ENCODE results near the gene FAM163B.

Gene FAM163B

DNA sequence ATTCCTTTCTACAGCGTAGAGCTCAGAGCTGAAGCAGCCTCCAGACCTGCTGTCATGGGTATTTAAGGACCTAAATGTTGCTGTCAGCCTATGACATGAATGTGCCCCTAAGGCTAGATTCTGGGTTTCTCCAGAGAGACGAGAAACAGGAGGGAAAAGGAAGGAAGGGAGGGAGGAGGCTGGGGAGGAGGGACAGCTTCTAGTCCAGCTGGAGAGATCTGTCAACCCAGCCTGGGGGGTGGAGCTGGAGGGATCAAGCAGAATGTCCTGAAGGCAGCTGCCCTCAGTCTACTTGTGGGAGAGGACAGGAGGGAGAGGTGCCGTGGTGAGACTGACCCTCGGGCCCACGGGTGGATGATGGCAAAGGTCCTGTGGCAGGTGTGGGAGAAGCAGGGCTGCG lies 25.9 kb upstream of the FAM163B start:
- no peak for TF ChIP-seq GATA3 (IDR thresholded peaks at IDR 0.05; ENCODE audit: low read depth, low read length)
- TF ChIP-seq GATA2 (IDR thresholded peaks at IDR 0.05; ENCODE audit: low read depth, low read length): no peak

DNA sequence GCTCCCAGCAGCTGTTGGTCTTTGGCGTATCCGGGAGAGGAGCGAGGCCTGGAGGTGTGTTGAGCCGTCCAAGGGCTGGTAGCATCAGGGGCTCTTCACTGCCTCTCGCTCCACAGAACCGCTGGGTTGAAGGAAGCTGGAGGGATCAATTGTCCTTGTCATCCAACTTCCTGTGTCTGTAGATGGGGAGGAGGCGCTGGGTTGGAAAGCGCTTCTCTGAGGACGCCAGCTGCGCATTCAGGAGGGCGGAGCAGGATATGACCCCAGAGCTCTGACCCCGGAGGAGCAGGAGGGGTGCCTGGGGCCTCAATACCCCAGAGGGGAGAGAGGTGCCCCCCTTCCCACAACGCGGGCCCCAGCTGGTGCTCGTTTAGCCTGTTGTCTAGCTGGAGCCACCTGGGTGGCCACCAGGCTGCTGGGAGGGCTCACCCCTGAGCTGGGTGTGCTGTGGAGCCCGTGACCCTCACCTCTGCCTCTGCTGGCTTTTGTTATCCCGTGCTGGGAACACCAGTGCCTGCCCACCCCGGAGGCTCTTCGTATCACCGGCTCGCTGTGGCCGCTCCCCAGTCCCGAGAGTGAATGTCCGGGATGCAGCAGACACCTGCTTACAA lies 25.0 kb upstream of the FAM163B start:
- TF ChIP-seq GATA2 (IDR thresholded peaks at IDR 0.05; ENCODE audit: low read depth, low read length) (no peak), GATA3 (IDR thresholded peaks at IDR 0.05; ENCODE audit: low read depth, low read length) (no peak)

DNA sequence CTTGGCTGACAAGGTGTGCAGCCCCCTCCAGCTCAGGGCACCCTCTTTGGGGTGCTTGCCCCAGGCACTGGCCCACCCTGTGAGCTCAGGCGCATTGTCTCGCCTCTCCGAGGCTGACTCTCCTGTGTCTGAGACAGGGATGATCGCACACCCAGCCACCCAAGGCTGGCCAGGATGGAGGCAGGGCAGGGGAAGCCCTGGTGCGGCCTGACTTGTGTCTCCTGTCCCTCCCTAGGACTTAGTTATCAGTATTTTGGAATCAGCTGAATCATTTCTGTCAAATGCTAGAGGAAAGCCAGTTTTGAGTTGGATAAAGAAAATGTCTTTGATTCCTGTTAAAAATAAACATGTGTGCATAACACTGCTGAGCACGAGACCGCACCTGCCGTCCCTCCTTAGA lies 24.5 kb upstream of the FAM163B start:
- TF ChIP-seq GATA3 (IDR thresholded peaks at IDR 0.05; ENCODE audit: low read depth, low read length) (no peak), GATA2 (IDR thresholded peaks at IDR 0.05; ENCODE audit: low read depth, low read length) (no peak)

DNA sequence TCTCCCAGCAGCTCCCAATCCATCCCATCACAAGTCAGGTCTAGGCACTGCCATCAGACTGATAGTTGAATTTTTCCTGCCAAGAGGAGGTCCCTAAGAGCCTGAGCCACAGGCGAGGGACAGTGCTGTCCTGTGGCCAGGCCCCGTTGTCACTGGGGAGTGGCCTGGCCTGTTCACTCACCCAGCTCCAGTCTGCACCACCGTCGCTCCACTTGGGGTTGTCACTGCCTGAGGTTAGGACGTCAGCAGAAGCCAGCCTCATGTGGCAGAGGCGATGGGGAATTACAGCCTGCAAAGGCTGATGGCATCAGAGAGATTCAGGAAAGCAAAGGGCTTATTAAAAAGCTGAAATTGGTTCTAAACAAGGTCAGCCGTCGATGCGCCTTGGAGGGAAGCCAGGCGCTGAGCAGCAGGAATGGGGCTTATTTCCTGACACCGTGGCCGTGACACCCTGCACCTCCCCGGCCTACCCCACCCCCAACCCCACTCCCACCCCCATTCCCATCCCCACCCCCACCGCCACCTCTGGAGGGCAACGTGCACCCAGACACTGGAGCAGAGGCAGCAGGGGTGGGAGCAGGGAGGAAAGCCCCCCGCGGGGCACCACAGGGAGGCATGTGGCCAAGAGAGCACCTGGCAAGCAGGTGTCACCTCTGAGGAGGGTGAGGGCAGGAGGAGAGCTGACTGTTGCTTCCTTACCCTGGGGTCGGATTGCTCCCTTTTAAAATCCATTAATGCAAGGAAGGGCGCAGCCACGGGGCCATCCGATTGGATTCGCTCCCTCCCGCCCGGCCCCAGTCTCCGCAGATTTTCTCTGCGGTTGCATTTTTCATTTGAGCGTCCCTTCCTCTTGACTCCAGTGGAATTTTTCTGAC lies 23.9 kb upstream of the FAM163B start:
- TF ChIP-seq GATA3 (IDR thresholded peaks at IDR 0.05; ENCODE audit: low read depth, low read length) (no peak), GATA2 (IDR thresholded peaks at IDR 0.05; ENCODE audit: low read depth, low read length) (peak; percentile 56)

DNA sequence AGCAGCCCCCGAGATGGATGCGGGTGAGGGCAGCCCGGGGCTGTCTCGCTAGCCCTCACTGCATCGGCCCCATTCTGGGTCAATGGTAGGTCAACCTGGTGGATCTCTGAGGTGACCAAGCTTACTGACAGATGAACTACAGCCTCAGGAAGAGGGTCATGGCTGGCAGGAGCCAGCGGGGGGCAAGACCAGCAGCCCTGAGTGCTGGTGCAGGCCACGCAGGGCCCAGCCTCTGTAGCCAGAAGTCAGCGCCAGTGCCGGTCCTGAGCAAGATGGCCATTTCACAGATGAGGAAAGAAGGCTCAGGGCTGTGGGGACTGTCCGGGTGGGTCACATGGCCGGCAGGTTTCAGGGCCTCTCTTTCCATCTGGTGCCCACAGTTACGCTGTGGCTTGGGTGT lies 21.9 kb upstream of the FAM163B start:
- no peak for TF ChIP-seq GATA3 (IDR thresholded peaks at IDR 0.05; ENCODE audit: low read depth, low read length)
- TF ChIP-seq GATA2 (IDR thresholded peaks at IDR 0.05; ENCODE audit: low read depth, low read length): no peak

DNA sequence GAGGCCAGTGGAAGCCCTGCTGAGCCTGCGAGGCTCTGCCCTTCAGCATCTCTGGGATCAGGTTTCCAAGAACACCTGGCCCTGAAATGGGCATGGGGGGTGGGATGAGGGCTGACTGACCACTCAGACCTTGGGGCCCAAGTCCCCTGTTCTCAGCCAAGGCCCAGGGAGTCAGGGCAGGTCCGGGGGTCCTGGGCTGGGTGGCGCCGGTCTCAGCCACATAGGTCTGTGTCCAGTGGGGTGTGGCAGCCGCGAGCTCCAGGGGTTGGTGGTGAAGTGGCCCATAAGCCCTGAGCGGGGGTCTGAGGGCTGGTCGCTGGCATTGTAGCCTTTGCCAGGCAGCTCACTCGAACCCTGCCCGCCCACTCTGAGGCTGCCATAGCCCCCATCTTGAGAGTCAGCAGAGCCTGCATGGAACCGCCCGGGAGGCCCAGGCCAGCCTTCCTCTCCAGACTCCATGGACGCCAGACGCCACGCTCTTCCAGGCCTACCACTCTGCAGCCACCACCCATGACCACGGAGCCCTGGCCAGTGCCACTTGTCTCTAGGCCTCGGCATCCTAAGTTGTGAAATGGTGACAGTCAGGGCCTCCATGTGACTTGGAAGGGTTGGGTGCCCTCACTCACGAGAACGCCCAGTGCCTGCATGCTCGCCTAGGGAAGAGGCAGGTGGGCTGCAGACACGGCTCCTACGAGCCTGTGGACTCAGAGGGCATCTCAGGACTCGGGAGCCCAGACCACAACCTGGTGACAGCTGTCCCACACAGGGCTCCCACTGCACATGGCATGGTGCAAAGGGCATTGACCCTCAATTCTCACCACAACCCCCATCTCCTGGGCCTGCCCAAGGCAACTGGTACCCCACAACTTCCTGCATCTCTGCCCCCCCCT lies 20.3 kb upstream of the FAM163B start:
- TF ChIP-seq GATA3 (IDR thresholded peaks at IDR 0.05; ENCODE audit: low read depth, low read length) (no peak), GATA2 (IDR thresholded peaks at IDR 0.05; ENCODE audit: low read depth, low read length) (no peak)

DNA sequence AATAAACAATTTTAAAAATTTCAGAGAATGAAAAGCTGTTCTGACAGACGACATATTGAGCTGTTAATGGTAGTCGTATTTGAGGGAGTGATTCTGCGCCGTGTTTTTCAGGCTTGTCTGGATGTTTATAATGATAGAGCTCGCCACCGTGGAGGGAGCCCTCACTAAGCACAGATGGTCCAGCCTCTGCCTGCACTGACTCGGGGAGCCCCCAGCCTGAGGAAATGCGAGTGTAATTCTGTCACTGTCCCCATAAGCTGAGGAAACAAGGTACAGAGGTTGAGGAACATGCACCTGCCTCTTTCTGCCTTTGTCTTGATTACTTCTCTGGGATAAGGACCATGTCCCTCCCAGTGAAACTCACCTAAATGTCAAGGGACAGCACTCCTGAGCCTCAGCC lies 19.6 kb upstream of the FAM163B start:
- no peak for TF ChIP-seq GATA3 (IDR thresholded peaks at IDR 0.05; ENCODE audit: low read depth, low read length)
- TF ChIP-seq GATA2 (IDR thresholded peaks at IDR 0.05; ENCODE audit: low read depth, low read length): no peak

DNA sequence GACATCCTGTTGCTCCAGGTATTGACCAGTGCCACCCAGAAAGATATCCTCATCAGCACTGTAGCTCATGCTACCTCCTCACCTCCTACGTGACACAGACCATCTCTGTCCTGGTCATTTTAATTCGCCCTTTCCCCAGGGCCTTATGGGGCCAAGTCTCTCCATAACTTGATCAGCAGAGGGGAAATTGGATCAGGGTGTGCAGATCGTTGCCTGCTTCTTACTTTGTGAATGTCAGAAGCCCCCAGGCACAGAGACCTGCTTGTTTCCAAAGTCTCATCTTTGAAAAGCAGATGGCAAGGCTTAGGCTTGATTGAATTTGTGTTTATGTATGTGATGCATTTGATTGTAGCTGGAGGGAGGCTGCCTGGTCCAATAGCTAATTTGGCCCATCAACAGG lies 18.2 kb upstream of the FAM163B start:
- TF ChIP-seq GATA3 (IDR thresholded peaks at IDR 0.05; ENCODE audit: low read depth, low read length): no peak
- peak; percentile 49; the same call in 1 of the 2 replicates for TF ChIP-seq GATA2 (IDR thresholded peaks at IDR 0.05; ENCODE audit: low read depth, low read length)

DNA sequence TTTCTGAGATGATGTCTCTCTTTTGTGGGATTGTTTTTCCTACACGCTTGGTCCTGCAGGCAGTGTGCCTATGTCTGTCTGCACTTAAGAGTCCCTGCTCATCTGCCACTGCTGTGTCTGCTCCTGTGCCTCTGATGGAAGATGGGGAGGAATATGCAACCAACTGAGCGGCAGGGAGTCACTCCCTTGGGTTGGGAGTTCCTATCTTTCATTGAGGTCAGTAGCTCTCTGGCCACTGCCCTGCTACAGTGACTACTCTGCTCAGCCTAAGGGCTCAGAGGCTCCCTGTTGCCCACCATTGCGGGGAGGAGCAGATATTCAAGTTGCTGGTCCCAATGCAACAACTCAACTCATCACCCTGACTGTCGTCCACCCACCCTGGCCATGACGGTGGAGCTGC lies 13.4 kb upstream of the FAM163B start:
- no peak for TF ChIP-seq GATA3 (IDR thresholded peaks at IDR 0.05; ENCODE audit: low read depth, low read length)
- TF ChIP-seq GATA2 (IDR thresholded peaks at IDR 0.05; ENCODE audit: low read depth, low read length): peak; percentile 11; the same call in 1 of the 2 replicates

DNA sequence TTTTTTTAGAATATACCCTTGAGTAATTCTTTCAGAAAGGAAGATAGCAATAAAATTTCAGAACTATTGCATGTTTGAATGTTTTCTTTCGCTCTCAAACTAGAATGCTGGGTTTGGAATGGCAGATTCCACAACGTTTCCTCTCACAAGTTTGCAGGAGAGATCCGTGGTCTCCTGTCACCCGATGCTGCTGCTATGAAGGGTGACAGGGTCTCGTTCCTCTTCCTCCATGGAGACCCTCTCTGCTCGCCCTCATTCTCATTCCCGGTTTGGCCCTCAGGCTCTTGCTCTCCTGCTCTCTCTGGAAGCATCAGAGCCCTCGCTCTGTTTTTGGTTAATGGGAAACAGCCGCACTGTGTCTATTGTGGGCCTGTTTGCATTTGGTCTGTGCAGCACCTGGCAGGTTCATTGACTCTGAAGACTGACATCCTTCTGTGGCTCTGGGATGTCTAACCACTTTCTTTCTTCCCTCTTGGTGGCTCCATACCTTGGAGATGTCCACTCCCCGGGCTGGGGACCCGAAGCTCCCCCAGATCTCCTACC lies 12.6 kb upstream of the FAM163B start:
- TF ChIP-seq GATA2 (IDR thresholded peaks at IDR 0.05; ENCODE audit: low read depth, low read length): no peak
- no peak for TF ChIP-seq GATA3 (IDR thresholded peaks at IDR 0.05; ENCODE audit: low read depth, low read length)

DNA sequence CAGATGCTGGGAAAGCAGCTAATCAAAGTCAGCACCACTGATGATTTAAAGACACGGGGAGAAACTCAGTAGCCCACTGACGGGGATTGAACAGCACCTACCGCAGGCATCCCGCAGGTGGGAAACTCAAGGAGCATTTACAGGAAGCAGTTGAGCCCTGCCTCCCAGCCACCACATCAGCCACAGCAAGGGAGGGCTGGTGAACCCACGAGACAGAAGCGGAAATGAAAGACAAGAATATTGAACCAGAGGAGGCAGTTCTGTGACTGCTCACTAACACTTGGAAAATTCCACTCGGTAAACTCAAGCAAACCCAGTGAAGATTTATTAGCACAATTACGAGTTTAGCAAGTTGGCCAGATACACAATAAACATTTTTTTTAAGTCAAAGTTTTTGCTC lies 10.6 kb upstream of the FAM163B start:
- TF ChIP-seq GATA3 (IDR thresholded peaks at IDR 0.05; ENCODE audit: low read depth, low read length): no peak
- TF ChIP-seq GATA2 (IDR thresholded peaks at IDR 0.05; ENCODE audit: low read depth, low read length): no peak

DNA sequence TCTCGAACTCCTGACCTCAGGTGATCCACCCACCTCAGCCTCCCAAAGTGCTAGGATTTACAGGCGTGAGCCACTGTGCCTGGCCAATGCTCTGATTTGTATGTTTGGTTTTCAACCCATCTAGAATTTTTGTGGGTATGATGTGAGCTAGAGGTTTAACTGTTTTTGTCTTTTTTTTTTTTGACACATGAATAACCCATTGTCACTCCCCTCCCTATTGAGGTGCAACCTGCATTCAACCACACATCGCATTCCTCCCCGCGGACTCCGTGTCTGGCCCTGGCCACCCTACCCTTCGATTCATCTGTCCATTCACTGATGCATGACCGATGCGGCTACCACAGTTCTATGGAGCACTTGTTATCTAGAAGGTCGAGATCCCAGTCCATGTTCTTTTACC lies 9.5 kb upstream of the FAM163B start:
- no peak for TF ChIP-seq GATA3 (IDR thresholded peaks at IDR 0.05; ENCODE audit: low read depth, low read length)
- TF ChIP-seq GATA2 (IDR thresholded peaks at IDR 0.05; ENCODE audit: low read depth, low read length): no peak

DNA sequence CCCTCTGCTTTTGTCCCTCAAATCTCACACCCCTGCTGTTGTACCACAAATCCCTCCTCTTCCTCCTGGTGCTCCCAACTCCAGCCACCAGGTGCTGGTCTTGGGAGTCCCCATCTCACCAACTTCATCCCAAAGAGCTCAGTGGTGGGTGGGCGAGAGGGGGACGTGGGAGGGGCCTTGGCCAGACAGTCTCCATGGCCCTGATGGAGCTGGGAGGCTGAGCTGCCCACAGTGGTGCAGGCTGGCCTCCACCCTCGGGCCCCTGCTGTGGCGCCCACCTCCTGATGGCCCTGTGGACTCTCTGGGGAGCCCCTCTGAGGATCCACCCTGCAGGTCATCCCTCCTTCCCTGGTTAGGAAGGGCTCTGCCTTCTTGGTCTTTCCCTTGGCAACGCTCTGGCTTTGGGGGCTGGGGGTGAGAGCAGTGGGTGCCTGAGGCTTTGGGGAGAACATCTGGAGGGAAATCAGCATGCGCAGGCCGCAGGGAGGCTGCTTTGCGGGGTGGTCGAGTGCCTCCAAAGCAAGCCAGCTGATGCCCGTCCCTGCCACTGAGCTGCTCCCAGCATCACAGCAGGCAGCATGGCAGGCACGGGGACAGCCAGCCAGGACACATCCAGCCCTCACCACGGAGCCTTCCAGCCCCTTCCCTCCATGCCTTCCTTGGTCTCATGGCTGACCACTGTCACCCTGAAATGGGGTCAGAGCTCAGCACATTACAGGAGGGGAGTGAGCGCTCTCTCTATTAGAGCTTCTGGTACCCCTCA lies 7.6 kb upstream of the FAM163B start:
- no peak for TF ChIP-seq GATA2 (IDR thresholded peaks at IDR 0.05; ENCODE audit: low read depth, low read length)
- no peak for TF ChIP-seq GATA3 (IDR thresholded peaks at IDR 0.05; ENCODE audit: low read depth, low read length)
